Measurements from ENCODE around the gene TEKT5. TPM values are rescaled to one million over a fixed set of nuclear protein-coding genes. Genes with fewer than 3 reads are reported as not detected.

Gene TEKT5
- total RNA-seq, 1 donor from 2014 or later, result 0.07 TPM

GRCh38 chr16:10688726-10689125 lies 6.0 kb downstream of the TEKT5 start:
- DNase-seq (ENCODE audit: low spot score), result no peak
- Histone ChIP-seq H3K79me2 (ENCODE audit: low read depth) (no peaks in the 10 kb centered on the region), H3K27me3 (no peaks in the 10 kb centered on the region), H3F3A (ENCODE audit: low read depth) (no peaks in the 10 kb centered on the region), H3K4me3 (no peak overlapping the region), H3K36me3 (no peaks in the 10 kb centered on the region), H4K20me1 (ENCODE audit: low read depth) (no peaks in the 10 kb centered on the region), H2AFZ (replicated peaks) (no peak overlapping the region), H3K27ac (no peak overlapping the region), H3K9me3 (ENCODE audit: low read depth) (no peaks in the 10 kb centered on the region), H3K4me2 (no peak overlapping the region), H3K4me1 (no peaks in the 10 kb centered on the region), H3K9ac (no peak overlapping the region)
- no peak for TF ChIP-seq CTCF (IDR thresholded peaks at IDR 0.05)
- TF ChIP-seq EZH2phosphoT487 (IDR thresholded peaks at IDR 0.05), result no peak
- TF ChIP-seq EZH2 (IDR thresholded peaks at IDR 0.05), result no peak
- Mint-ChIP-seq H3K4me3 (no peak overlapping the region), H3K9me3 (no peaks in the 10 kb centered on the region), H3K36me3 (no peaks in the 10 kb centered on the region), H3K27ac (no peak overlapping the region), H3K4me1 (peaks cover 9% of the 10 kb centered on the region), H3K27me3 (ENCODE audit: insufficient read depth, low read depth) (peaks cover 24% of the 10 kb centered on the region)

- no peaks in the 10 kb centered on the region for H3F3A ChIP-seq (ENCODE audit: low read depth)
- H3K27ac ChIP-seq, result no peak overlapping the region
- Mint-ChIP-seq H3K27ac (no peak overlapping the region), H3K36me3 (no peaks in the 10 kb centered on the region), H3K9me3 (no peaks in the 10 kb centered on the region), H3K4me1 (peaks cover 9% of the 10 kb centered on the region), H3K4me3 (no peak overlapping the region), H3K27me3 (ENCODE audit: insufficient read depth, low read depth) (peaks cover 24% of the 10 kb centered on the region)
- H3K79me2 ChIP-seq (ENCODE audit: low read depth), result no peaks in the 10 kb centered on the region
- no peak overlapping the region for H2AFZ ChIP-seq (replicated peaks)
- no peak overlapping the region for H3K4me3 ChIP-seq
- no peak overlapping the region for H3K9ac ChIP-seq
- no peak for TF ChIP-seq CTCF (IDR thresholded peaks at IDR 0.05)
- TF ChIP-seq EZH2 (IDR thresholded peaks at IDR 0.05), result no peak
- no peak for TF ChIP-seq EZH2phosphoT487 (IDR thresholded peaks at IDR 0.05)
- no peak for DNase-seq (ENCODE audit: low spot score)
- H3K36me3 ChIP-seq, result no peaks in the 10 kb centered on the region
- H4K20me1 ChIP-seq (ENCODE audit: low read depth), result no peaks in the 10 kb centered on the region
- H3K4me2 ChIP-seq, result no peak overlapping the region
- H3K27me3 ChIP-seq, result no peaks in the 10 kb centered on the region
- H3K9me3 ChIP-seq (ENCODE audit: low read depth), result no peaks in the 10 kb centered on the region
- H3K4me1 ChIP-seq, result no peaks in the 10 kb centered on the region
Observed at GRCh38 chr16:10688291-10688690, 6.4 kb downstream of the TEKT5 start.

DNA sequence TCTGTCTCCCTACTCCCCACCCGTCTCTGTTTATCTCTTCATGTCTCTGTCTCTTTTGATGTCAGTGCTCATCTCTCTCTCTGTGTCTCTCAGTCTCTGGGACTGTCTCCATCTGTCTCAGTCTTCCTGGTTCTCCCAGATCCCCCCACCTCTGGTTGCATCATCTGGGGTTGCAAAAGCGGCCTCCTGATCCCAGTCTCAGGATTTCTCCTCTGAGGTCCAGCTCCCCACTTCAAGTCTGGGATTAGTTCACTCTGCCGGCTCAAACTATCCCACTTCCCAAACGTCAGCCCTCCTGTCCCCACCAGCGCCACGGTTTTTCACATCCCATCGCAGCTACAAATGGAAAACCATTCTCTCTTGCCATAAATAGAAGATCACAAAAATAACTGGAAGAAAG lies 9.0 kb downstream of the TEKT5 start:
- no peaks in the 10 kb centered on the region for H3K9me3 ChIP-seq (ENCODE audit: low read depth)
- peaks cover 23% of the 10 kb centered on the region for H3K27me3 Mint-ChIP-seq (ENCODE audit: insufficient read depth, low read depth)
- H3K27ac ChIP-seq, result no peak overlapping the region
- no peaks in the 10 kb centered on the region for H3K36me3 ChIP-seq
- no peak for TF ChIP-seq EZH2 (IDR thresholded peaks at IDR 0.05)
- no peak for TF ChIP-seq EZH2phosphoT487 (IDR thresholded peaks at IDR 0.05)
- TF ChIP-seq CTCF (IDR thresholded peaks at IDR 0.05), result no peak
- H3K79me2 ChIP-seq (ENCODE audit: low read depth), result no peaks in the 10 kb centered on the region
- no peaks in the 10 kb centered on the region for H3K9me3 Mint-ChIP-seq
- H3K36me3 Mint-ChIP-seq, result no peaks in the 10 kb centered on the region
- no peak overlapping the region for H2AFZ ChIP-seq (replicated peaks)
- peaks cover 9% of the 10 kb centered on the region for H3K4me1 Mint-ChIP-seq
- H3K4me1 ChIP-seq, result no peaks in the 10 kb centered on the region
- H3K4me3 ChIP-seq, result no peak overlapping the region
- no peak overlapping the region for H3K4me3 Mint-ChIP-seq
- no peak overlapping the region for H3K4me2 ChIP-seq
- no peak overlapping the region for H3K27ac Mint-ChIP-seq
- no peaks in the 10 kb centered on the region for H3K27me3 ChIP-seq
- H4K20me1 ChIP-seq (ENCODE audit: low read depth), result no peaks in the 10 kb centered on the region
- DNase-seq (ENCODE audit: low spot score), result no peak
- no peak overlapping the region for H3K9ac ChIP-seq
- H3F3A ChIP-seq (ENCODE audit: low read depth), result no peaks in the 10 kb centered on the region
